ENCODE results near the gene ZMYM3. TPM values are rescaled to one million over a fixed set of nuclear protein-coding genes. Genes with fewer than 3 reads are reported as not detected.
"Not testable (repeated sequence)": the region's sequence is repeated elsewhere in the genome, so short reads cannot be mapped to it uniquely, and the experiment has no call there.

ZMYM3 gene
- total RNA-seq (2014; rRNA removed; shearing (Covaris generic)), result 14.9 and 16.9 TPM in 2 replicates

GRCh38 chrX:71254092-71254963, at the start of gene ZMYM3:
ZMYM3 (minus strand) TSS chrX:71254140; CDS start chrX:71253255, 885 bp downstream.
- DNase-seq (ENCODE audit: low spot score), result peak; percentile 72

GRCh38 chrX:71302461-71303213, 48.7 kb upstream of the ZMYM3 start:
- no peak for DNase-seq (ENCODE audit: low spot score)

GRCh38 chrX:71301195-71301924, 47.4 kb upstream of the ZMYM3 start, which contains the start of gene ITGB1BP2:
ITGB1BP2 (plus strand) TSS chrX:71301750; CDS start chrX:71301807, 57 bp downstream.
- DNase-seq (ENCODE audit: low spot score), result no peak

- DNase-seq (ENCODE audit: low spot score), result not testable (repeated sequence)
These were observed 46.6 kb upstream of the ZMYM3 start for GRCh38 chrX:71300495-71300894.

GRCh38 chrX:71300064-71300463, 46.1 kb upstream of the ZMYM3 start:
- DNase-seq (ENCODE audit: low spot score), result not testable (repeated sequence)

GRCh38 chrX:71298119-71298518, 44.2 kb upstream of the ZMYM3 start:
- no peak for DNase-seq (ENCODE audit: low spot score)

- no peak for DNase-seq (ENCODE audit: low spot score)
These were observed 42.9 kb upstream of the ZMYM3 start for GRCh38 chrX:71296806-71297205.

GRCh38 chrX:71292669-71293365, 38.9 kb upstream of the ZMYM3 start:
- no peak for DNase-seq (ENCODE audit: low spot score)

- no peak for DNase-seq (ENCODE audit: low spot score)
These were observed 37.4 kb upstream of the ZMYM3 start for GRCh38 chrX:71291381-71291780.

GRCh38 chrX:71285929-71286328, 32.0 kb upstream of the ZMYM3 start:
- DNase-seq (ENCODE audit: low spot score), result no peak

GRCh38 chrX:71283403-71284143, 29.6 kb upstream of the ZMYM3 start, which contains the start of gene NONO:
NONO (plus strand) TSS chrX:71283635; CDS start chrX:71290638, 7,003 bp downstream.
- peak; percentile 97 for DNase-seq (ENCODE audit: low spot score)

- no peak for DNase-seq (ENCODE audit: low spot score)
These were observed 28.8 kb upstream of the ZMYM3 start for GRCh38 chrX:71282514-71283402.

GRCh38 chrX:71281300-71281699, 27.4 kb upstream of the ZMYM3 start:
- DNase-seq (ENCODE audit: low spot score), result not testable (repeated sequence)

GRCh38 chrX:71272313-71272712, 18.4 kb upstream of the ZMYM3 start:
- DNase-seq (ENCODE audit: low spot score), result not testable (repeated sequence)

- DNase-seq (ENCODE audit: low spot score), result no peak
These were observed 16.0 kb upstream of the ZMYM3 start for GRCh38 chrX:71269801-71270395.

- DNase-seq (ENCODE audit: low spot score), result not testable (repeated sequence)
These were observed 14.7 kb upstream of the ZMYM3 start for GRCh38 chrX:71268624-71269023.

- DNase-seq (ENCODE audit: low spot score), result no peak
These were observed 2.9 kb upstream of the ZMYM3 start for GRCh38 chrX:71256856-71257255.

GRCh38 chrX:71256051-71256450, 2.1 kb upstream of the ZMYM3 start:
- peak; percentile 31 for DNase-seq (ENCODE audit: low spot score)

Data from H4 (cell line).